Spleen (tissue), 11 donors: ENCODE data around the gene SIPA1L3. TPM values are rescaled to one million over a fixed set of nuclear protein-coding genes. Genes with fewer than 3 reads are reported as not detected.
"Not testable (repeated sequence)": the region's sequence is repeated elsewhere in the genome, so short reads cannot be mapped to it uniquely, and the experiment has no call there.

Source experiments
- DNase-seq: peaks from one replicate; pipeline ENCODE4 v3.0.0-alpha.2; 2020
- H3K27ac ChIP-seq, 8 donors: fragments of 200-600 bp; sonication (generic) in 7 of 8; 1 replicate in 4 of 8; 2 replicates in 4 of 8; pipeline versions ENCODE4 v1.5.0 to v1.8.0; 2016 to 2021; ENCODE audit warnings: inconsistent platforms in 4 of 8, mild to moderate bottlenecking in 4 of 8, moderate library complexity in 1 of 8
- H3K27me3 ChIP-seq, 7 donors: fragments of 200-600 bp; sonication (generic) in 6 of 7; replicated peaks in 1 of 7; 1 replicate in 4 of 7; 2 replicates in 3 of 7; pipeline versions ENCODE4 v1.5.0 to v1.8.0; 2016 to 2021; ENCODE audit warnings: inconsistent platforms in 3 of 7, mild to moderate bottlenecking in 1 of 7
- H3K36me3 ChIP-seq, 6 donors: fragments of 200-600 bp; sonication (generic) in 5 of 6; 1 replicate in 4 of 6; 2 replicates in 2 of 6; pipeline versions ENCODE4 v1.5.0 to v1.8.0; 2016 to 2021; ENCODE audit warnings: inconsistent platforms in 2 of 6
- H3K4me1 ChIP-seq, 6 donors: fragments of 200-600 bp; sonication (generic) in 5 of 6; 1 replicate in 3 of 6; 2 replicates in 3 of 6; pipeline versions ENCODE4 v1.5.0 to v1.8.0; 2016 to 2021; ENCODE audit warnings: inconsistent platforms in 3 of 6
- H3K4me3 ChIP-seq, 8 donors: fragments of 200-600 bp; sonication (generic) in 7 of 8; 1 replicate in 4 of 8; 2 replicates in 4 of 8; pipeline versions ENCODE4 v1.5.0 to v1.8.0; 2016 to 2021; ENCODE audit warnings: inconsistent platforms in 4 of 8, mild to moderate bottlenecking in 4 of 8, moderate library complexity in 2 of 8
- H3K9me3 ChIP-seq, 8 donors: fragments of 200-600 bp; sonication (generic) in 7 of 8; 1 replicate in 4 of 8; 2 replicates in 4 of 8; pipeline versions ENCODE4 v1.5.0 to v1.8.0; 2016 to 2021; ENCODE audit warnings: inconsistent platforms in 4 of 8
- CTCF ChIP-seq, 11 experiments: fragments of 200-600 bp in 7 of 11; fragments of 450-650 bp in 4 of 11; sonication (generic) in 4 of 11; IDR thresholded peaks in 8 of 11; conservative IDR thresholded peaks in 3 of 11; 1 replicate in 7 of 11; 2 replicates in 4 of 11; pipeline versions ENCODE4 v1.4.0 to v1.8.0; 2016 to 2021; ENCODE audit warnings: antibody characterized with exemption in 11 of 11, inconsistent platforms in 4 of 11, mild to moderate bottlenecking in 1 of 11
- POLR2A ChIP-seq, 3 donors: fragments of 450-650 bp; IDR thresholded peaks; one replicate each; pipeline ENCODE4 v1.5.1; 2017; ENCODE audit warnings: antibody characterized with exemption in 3 of 3, mild to moderate bottlenecking in 1 of 3
- POLR2AphosphoS5 ChIP-seq, 3 donors: sonication (generic); formaldehyde crosslinking; IDR thresholded peaks; one replicate each; pipeline ENCODE4 v1.5.1; 2017; ENCODE audit warnings: antibody characterized with exemption in 3 of 3
- WGBS, 5 donors: extraction: QIAGEN DNeasy Blood & Tissue Kit in 3 of 5; methylation state at CpG; one replicate each; pipeline versions ENCODE4 v1.1.5 to v1.1.7; 2013 to 2018; 5-methylcytosine and 5-hydroxymethylcytosine counted together
- intact Hi-C: fragments of 100-400 bp; cut with DNase I; formaldehyde crosslinking; loops from one replicate; pipeline ENCODE4 v1.15.0; 2023; ENCODE audit warnings: low total_unique reads
- polyA plus RNA-seq, 3 donors: library from polyadenylated mRNA; stranded (reverse); fragments of 200-250 nt; gene quantifications; one replicate each; pipeline ENCODE4 v1.2.1, GENCODE V29; 2013
- total RNA-seq, 7 donors: library from RNA; depleted of rRNA in 3 of 7; stranded (reverse); fragments of >200 nt in 3 of 7; fragmentation: NEBNext Ultra II Directional in 4 of 7; extraction: Animal tissue kit (Norgen Biotek cat#: 25700) in 4 of 7; gene quantifications; one replicate each; pipeline versions ENCODE4 v1.1.0 to v1.2.1, GENCODE V29; 2016 to 2021
- donor health status: healthy with polysubstance abuse.
- donor health status: DM: no; HTN: no; CAD: no; lungs with moderate emphysema.
- donor health status: DM: no; HTN: no; CAD: no.
- donor health status: Bipolar disorder and iron deficiency.
- donor health status: healthy.
- donor health status: DM: no; HTN: no; CAD: no.
- donor health status: DM: yes; HTN: yes; CAD: no.

The SIPA1L3 gene
- total and polyA plus RNA-seq, 10 donors: 5.4 to 62.6 (median 40.3) TPM

- no peaks in the 10 kb centered on the region for H3K27me3 ChIP-seq
- WGBS, 5 donors: 93 to 98% (median 96%) methylated on average over 7 of the region's 7 CpGs
- intact Hi-C loops: no loop called here
Measured at GRCh38 chr19:38061294-38061693, 154.3 kb downstream of the SIPA1L3 start.

GRCh38 chr19:38062959-38063761 is 156.2 kb downstream of the SIPA1L3 start:
- 81 to 88% (median 84%) methylated on average over 16 to 21 of the region's 21 CpGs for WGBS, 5 donors
- no peak for DNase-seq

More at GRCh38 chr19:38061294-38061693, 154.3 kb downstream of the SIPA1L3 start:
- Histone ChIP-seq H3K36me3 (peaks cover 0 to 9% (median 0%) of the 10 kb centered on the region in 6 donors), H3K9me3 (no peaks in the 10 kb centered on the region), H3K4me3 (no peak overlapping the region), H3K27ac (no peak overlapping the region), H3K4me1 (peaks cover 0 to 40% (median 15%) of the 10 kb centered on the region in 6 donors)
- no peak for TF ChIP-seq CTCF (IDR thresholded peaks at IDR 0.05 in 8 of 11, conservative IDR thresholded peaks at IDR 0.05 in 3 of 11)
- no peak for TF ChIP-seq POLR2AphosphoS5 (IDR thresholded peaks at IDR 0.05)
- TF ChIP-seq POLR2A (IDR thresholded peaks at IDR 0.05): no peak
- no peak for DNase-seq

GRCh38 chr19:38063928-38064327 is 156.9 kb downstream of the SIPA1L3 start:
- Histone ChIP-seq H3K4me1 (peaks cover 0 to 23% (median 12%) of the 10 kb centered on the region in 6 donors), H3K4me3 (no peak overlapping the region), H3K27ac (no peak overlapping the region), H3K36me3 (peaks cover 0 to 9% (median 0%) of the 10 kb centered on the region in 6 donors), H3K27me3 (no peaks in the 10 kb centered on the region), H3K9me3 (no peaks in the 10 kb centered on the region)
- no peak for DNase-seq
- TF ChIP-seq POLR2A (IDR thresholded peaks at IDR 0.05): no peak
- TF ChIP-seq POLR2AphosphoS5 (IDR thresholded peaks at IDR 0.05): no peak
- TF ChIP-seq CTCF (IDR thresholded peaks at IDR 0.05 in 8 of 11, conservative IDR thresholded peaks at IDR 0.05 in 3 of 11): no peak
- intact Hi-C loops: no loop called here
- WGBS, 5 donors: 84 to 93% (median 86%) methylated on average over 4 to 6 of the region's 6 CpGs

More at GRCh38 chr19:38062959-38063761, 156.2 kb downstream of the SIPA1L3 start:
- no peak for TF ChIP-seq POLR2AphosphoS5 (IDR thresholded peaks at IDR 0.05)
- no peak for TF ChIP-seq CTCF (IDR thresholded peaks at IDR 0.05 in 8 of 11, conservative IDR thresholded peaks at IDR 0.05 in 3 of 11)
- no peak for TF ChIP-seq POLR2A (IDR thresholded peaks at IDR 0.05)
- no peak overlapping the region for H3K4me3 ChIP-seq
- no peaks in the 10 kb centered on the region for H3K9me3 ChIP-seq
- H3K27me3 ChIP-seq: no peaks in the 10 kb centered on the region
- peaks cover 0 to 30% (median 14%) of the 10 kb centered on the region in 6 donors for H3K4me1 ChIP-seq
- no peak overlapping the region for H3K27ac ChIP-seq
- H3K36me3 ChIP-seq: peaks cover 0 to 9% (median 0%) of the 10 kb centered on the region in 6 donors
- intact Hi-C loops: no loop called here

- Histone ChIP-seq H3K4me1 (peaks cover 0 to 13% (median 5%) of the 10 kb centered on the region in 6 donors), H3K9me3 (no peaks in the 10 kb centered on the region), H3K27me3 (no peaks in the 10 kb centered on the region), H3K36me3 (peaks cover 0 to 9% (median 0%) of the 10 kb centered on the region in 6 donors), H3K27ac (no peak overlapping the region), H3K4me3 (no peak overlapping the region)
- TF ChIP-seq POLR2AphosphoS5 (IDR thresholded peaks at IDR 0.05): no peak
- no peak for TF ChIP-seq CTCF (IDR thresholded peaks at IDR 0.05 in 8 of 11, conservative IDR thresholded peaks at IDR 0.05 in 3 of 11)
- TF ChIP-seq POLR2A (IDR thresholded peaks at IDR 0.05): no peak
- 87 to 91% (median 87%) methylated on average over 7 of the region's 7 CpGs for WGBS, 5 donors
- intact Hi-C loops: no loop called here
- no peak for DNase-seq
Measured at GRCh38 chr19:38064661-38065425, 157.8 kb downstream of the SIPA1L3 start.

GRCh38 chr19:38065775-38066174 is 158.8 kb downstream of the SIPA1L3 start:
- DNase-seq, H3K36me3 ChIP-seq, H3K27ac ChIP-seq, intact Hi-C loops, H3K9me3 ChIP-seq, H3K4me1 ChIP-seq, H3K4me3 ChIP-seq, H3K27me3 ChIP-seq: not testable (repeated sequence)
- 91 to 100% (median 95%) methylated on average over 7 of the region's 7 CpGs for WGBS, 5 donors
